Kidney tubule cell (primary cell): ENCODE measurements around the gene NGB.
"Not testable (repeated sequence)": the region's sequence is repeated elsewhere in the genome, so short reads cannot be mapped to it uniquely, and the experiment has no call there.

Experiments used
- DNase-seq: peaks from one replicate; pipeline ENCODE4 v3.0.0-alpha.2; 2018; ENCODE audit warnings: low spot score

The NGB gene

GRCh38 chr14:77271113-77271710 is at the start of gene NGB:
TSS of gene NGB (minus strand) at chr14:77271206. CDS start at chr14:77270937, 269 bp downstream.
- no peak for DNase-seq

GRCh38 chr14:77320238-77320935 is 49.4 kb upstream of the NGB start, which contains the start of gene POMT2:
TSS of gene POMT2 (minus strand) at chr14:77320883. CDS start at chr14:77320681, 202 bp downstream.
- DNase-seq = peak; percentile 93

GRCh38 chr14:77319422-77319821 is 48.4 kb upstream of the NGB start:
- DNase-seq = peak; percentile 79

GRCh38 chr14:77318756-77319155 is 47.8 kb upstream of the NGB start:
- DNase-seq = not testable (repeated sequence)

GRCh38 chr14:77318006-77318553 is 47.1 kb upstream of the NGB start:
- DNase-seq = no peak

GRCh38 chr14:77316872-77317301 is 45.9 kb upstream of the NGB start:
- DNase-seq = no peak

- no peak for DNase-seq
Measured at GRCh38 chr14:77316195-77316505, 45.1 kb upstream of the NGB start.

- DNase-seq = no peak
Measured at GRCh38 chr14:77314539-77315457, 43.8 kb upstream of the NGB start.

GRCh38 chr14:77314043-77314442 is 43.0 kb upstream of the NGB start:
- peak; percentile 85 for DNase-seq

- DNase-seq = no peak
Measured at GRCh38 chr14:77313371-77313770, 42.4 kb upstream of the NGB start.

- DNase-seq = no peak
Measured at GRCh38 chr14:77311217-77311616, 40.2 kb upstream of the NGB start.

GRCh38 chr14:77310026-77310425 is 39.0 kb upstream of the NGB start:
- DNase-seq = no peak

- no peak for DNase-seq
Measured at GRCh38 chr14:77309131-77309530, 38.1 kb upstream of the NGB start.

GRCh38 chr14:77306851-77307496 is 36.0 kb upstream of the NGB start:
- DNase-seq = peak; percentile 38

- DNase-seq = no peak
Measured at GRCh38 chr14:77306416-77306815, 35.4 kb upstream of the NGB start.

GRCh38 chr14:77305696-77306095 is 34.7 kb upstream of the NGB start:
- no peak for DNase-seq

GRCh38 chr14:77303417-77304156 is 32.6 kb upstream of the NGB start:
- peak; percentile 97 for DNase-seq

- DNase-seq = peak; percentile 89
Measured at GRCh38 chr14:77302926-77303325, 31.9 kb upstream of the NGB start.

GRCh38 chr14:77301103-77301502 is 30.1 kb upstream of the NGB start:
- DNase-seq = peak; percentile 75

- DNase-seq = no peak
Measured at GRCh38 chr14:77299771-77300170, 28.8 kb upstream of the NGB start.

GRCh38 chr14:77296906-77297305 is 25.9 kb upstream of the NGB start:
- DNase-seq = no peak
